Trophoblast cell (in vitro differentiated cells and primary cell): ENCODE measurements around the gene HIGD2B.
"Not testable (repeated sequence)": the region's sequence is repeated elsewhere in the genome, so short reads cannot be mapped to it uniquely, and the experiment has no call there.

Experiments
- DNase-seq, 2 donors: peaks; one replicate each; pipeline ENCODE4 v3.0.0-alpha.2; 2016
- H2AFZ ChIP-seq: 2 replicates; pipeline ENCODE4 v1.6.1; 2013; ENCODE audit warnings: low read length, moderate library complexity, mild to moderate bottlenecking; ENCODE audit not compliant: insufficient read depth, poor library complexity
- H2AK5ac ChIP-seq: 2 replicates; pipeline ENCODE4 v1.6.1; 2013; ENCODE audit warnings: mild to moderate bottlenecking, low read length
- H2BK120ac ChIP-seq: 2 replicates; pipeline ENCODE4 v1.6.1; 2013; ENCODE audit warnings: low read length, mild to moderate bottlenecking, moderate library complexity; ENCODE audit not compliant: insufficient read depth, poor library complexity
- H2BK12ac ChIP-seq: 2 replicates; pipeline ENCODE4 v1.6.1; 2013; ENCODE audit warnings: mild to moderate bottlenecking, low read length, moderate library complexity
- H2BK5ac ChIP-seq: 2 replicates; pipeline ENCODE4 v1.6.1; 2013; ENCODE audit warnings: low read length, low read depth, moderate library complexity, mild to moderate bottlenecking; ENCODE audit not compliant: poor library complexity
- H3K14ac ChIP-seq: 2 replicates; pipeline ENCODE4 v1.6.1; 2013; ENCODE audit warnings: mild to moderate bottlenecking, low read length
- H3K18ac ChIP-seq: 2 replicates; pipeline ENCODE4 v1.6.1; 2013; ENCODE audit warnings: mild to moderate bottlenecking, low read length
- H3K23ac ChIP-seq: 2 replicates; pipeline ENCODE4 v1.6.1; 2013; ENCODE audit warnings: low read length
- H3K27ac ChIP-seq: 2 replicates; pipeline ENCODE4 v1.5.1; 2013; ENCODE audit warnings: low read depth, mild to moderate bottlenecking, inconsistent platforms, low read length, moderate library complexity
- H3K27me3 ChIP-seq: 2 replicates; pipeline ENCODE4 v1.6.1; 2013; ENCODE audit warnings: inconsistent platforms, mild to moderate bottlenecking, low read length, moderate library complexity; ENCODE audit not compliant: insufficient read depth
- H3K36me3 ChIP-seq, 2 experiments: 1 replicate in 1 of 2; 2 replicates in 1 of 2; pipeline ENCODE4 v1.6.1; 2013; ENCODE audit warnings: low read length in 2 of 2, mild to moderate bottlenecking in 2 of 2, moderate library complexity in 1 of 2; ENCODE audit not compliant: insufficient read depth in 2 of 2, control insufficient read depth in 1 of 2
- H3K4ac ChIP-seq: 2 replicates; pipeline ENCODE4 v1.6.1; 2013; ENCODE audit warnings: low read depth, mild to moderate bottlenecking, low read length, moderate library complexity
- H3K4me1 ChIP-seq, 2 experiments: 1 replicate in 1 of 2; 2 replicates in 1 of 2; pipeline ENCODE4 v1.6.1; 2013; ENCODE audit warnings: low read length in 2 of 2, mild to moderate bottlenecking in 2 of 2, moderate library complexity in 1 of 2; ENCODE audit not compliant: insufficient read depth in 2 of 2, control insufficient read depth in 1 of 2
- H3K4me2 ChIP-seq: 2 replicates; pipeline ENCODE4 v1.6.1; 2013; ENCODE audit warnings: inconsistent platforms, mild to moderate bottlenecking, low read length, moderate library complexity
- H3K4me3 ChIP-seq: 2 replicates; pipeline ENCODE4 v1.5.1; 2013; ENCODE audit warnings: mild to moderate bottlenecking, low read depth, low read length, inconsistent platforms
- H3K79me1 ChIP-seq: one replicate; pipeline ENCODE4 v1.6.1; 2013; ENCODE audit warnings: low read length
- H3K79me2 ChIP-seq: 2 replicates; pipeline ENCODE4 v1.6.1; 2013; ENCODE audit warnings: low read length, mild to moderate bottlenecking; ENCODE audit not compliant: control insufficient read depth, insufficient read depth, poor library complexity
- H3K9ac ChIP-seq: 2 replicates; pipeline ENCODE4 v1.6.1; 2013; ENCODE audit warnings: mild to moderate bottlenecking, low read length
- H3K9me3 ChIP-seq: 2 replicates; pipeline ENCODE4 v1.6.1; 2013; ENCODE audit warnings: low read depth, mild to moderate bottlenecking, control low read depth, inconsistent platforms, low read length; ENCODE audit not compliant: insufficient read depth
- H4K12ac ChIP-seq: 2 replicates; pipeline ENCODE4 v1.6.1; 2013; ENCODE audit warnings: low read depth, mild to moderate bottlenecking, low read length, moderate library complexity
- H4K8ac ChIP-seq: 2 replicates; pipeline ENCODE4 v1.6.1; 2013; ENCODE audit warnings: low read depth, mild to moderate bottlenecking, low read length, moderate library complexity
- H4K91ac ChIP-seq: one replicate; pipeline ENCODE4 v1.6.1; 2013; ENCODE audit warnings: low read depth, mild to moderate bottlenecking, low read length, moderate library complexity
- WGBS: extraction: QIAGEN DNeasy Blood & Tissue Kit; methylation state at CpG from one replicate; pipeline ENCODE4 v1.1.7; 2013; ENCODE audit warnings: missing lambda C conversion rate; ENCODE audit not compliant: insufficient read length, insufficient coverage; ENCODE audit errors: extremely low coverage; 5-methylcytosine and 5-hydroxymethylcytosine counted together

Gene HIGD2B

DNA sequence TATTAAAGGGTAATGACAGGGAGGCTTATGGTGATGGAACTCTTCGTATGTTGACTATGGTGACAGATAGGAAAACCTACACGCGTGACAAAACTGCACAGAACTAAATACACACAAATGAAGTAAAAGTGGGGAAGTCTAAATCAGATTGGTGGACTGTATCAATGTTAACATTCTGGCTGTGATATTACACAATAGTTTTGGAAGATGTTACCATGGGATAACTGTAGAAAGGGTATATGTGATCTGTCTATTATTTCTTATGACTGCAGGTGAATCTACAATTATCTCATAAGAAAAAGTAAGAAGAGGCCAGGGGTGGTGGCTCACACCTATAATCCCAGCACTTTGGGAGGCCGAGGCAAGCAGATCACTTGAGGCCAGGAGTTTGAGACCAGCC, 9.1 kb downstream of the HIGD2B start:
- Histone ChIP-seq H3K79me1 (no peaks in the 10 kb centered on the region), H3K18ac (no peak overlapping the region), H4K91ac (no peak overlapping the region), H2BK5ac (no peak overlapping the region), H3K4ac (no peak overlapping the region), H2AFZ (no peak overlapping the region), H4K12ac (no peak overlapping the region), H3K79me2 (no peaks in the 10 kb centered on the region), H3K9ac (no peak overlapping the region), H2AK5ac (no peak overlapping the region), H3K14ac (no peak overlapping the region), H3K23ac (no peak overlapping the region), H2BK120ac (no peak overlapping the region), H3K36me3 (no peaks in the 10 kb centered on the region), H3K9me3 (no peaks in the 10 kb centered on the region), H3K4me2 (no peak overlapping the region), H3K27ac (no peak overlapping the region), H2BK12ac (no peak overlapping the region), H4K8ac (no peak overlapping the region), H3K4me3 (no peak overlapping the region), H3K4me1 (no peaks in the 10 kb centered on the region), H3K27me3 (no peaks in the 10 kb centered on the region)
- DNase-seq: no peak
- WGBS: 100% methylated on average over 1 of the region's 4 CpGs

DNA sequence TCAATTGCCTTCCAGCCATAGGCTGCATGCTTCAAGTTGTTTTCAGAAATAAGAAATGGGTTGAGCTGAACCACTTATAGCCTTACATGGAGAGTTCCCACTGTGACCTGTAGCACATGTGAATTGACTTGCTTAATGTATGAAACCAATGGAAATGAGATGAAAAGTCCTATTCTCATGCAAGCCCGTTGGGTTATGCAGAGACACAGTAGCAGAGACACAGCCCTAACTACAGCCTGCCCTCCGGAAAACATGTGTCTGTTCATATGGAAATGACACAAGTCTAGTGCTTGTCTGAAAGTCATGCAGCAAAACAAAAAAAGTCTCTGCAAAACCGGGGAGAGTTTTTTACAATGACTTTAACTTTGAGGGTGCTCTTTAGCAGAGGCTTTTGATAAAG, 14.5 kb downstream of the HIGD2B start:
- H2AK5ac ChIP-seq: no peak overlapping the region
- H3K9me3 ChIP-seq: no peaks in the 10 kb centered on the region
- DNase-seq: no peak
- H3K14ac ChIP-seq: no peak overlapping the region
- H3K4me2 ChIP-seq: no peak overlapping the region
- H3K4me3 ChIP-seq: no peak overlapping the region
- H2BK5ac ChIP-seq: no peak overlapping the region
- H3K4me1 ChIP-seq: no peaks in the 10 kb centered on the region
- no peak overlapping the region for H2BK12ac ChIP-seq
- no peak overlapping the region for H2AFZ ChIP-seq
- no peak overlapping the region for H4K12ac ChIP-seq
- no CpG with 5 or more reads among the region's 3 CpGs for WGBS
- H4K91ac ChIP-seq: no peak overlapping the region
- no peaks in the 10 kb centered on the region for H3K79me2 ChIP-seq
- no peak overlapping the region for H3K23ac ChIP-seq
- no peaks in the 10 kb centered on the region for H3K79me1 ChIP-seq
- no peak overlapping the region for H3K9ac ChIP-seq
- H2BK120ac ChIP-seq: no peak overlapping the region
- H3K27me3 ChIP-seq: no peaks in the 10 kb centered on the region
- no peak overlapping the region for H3K27ac ChIP-seq
- no peaks in the 10 kb centered on the region for H3K36me3 ChIP-seq
- H3K4ac ChIP-seq: no peak overlapping the region
- no peak overlapping the region for H4K8ac ChIP-seq
- H3K18ac ChIP-seq: no peak overlapping the region

DNA sequence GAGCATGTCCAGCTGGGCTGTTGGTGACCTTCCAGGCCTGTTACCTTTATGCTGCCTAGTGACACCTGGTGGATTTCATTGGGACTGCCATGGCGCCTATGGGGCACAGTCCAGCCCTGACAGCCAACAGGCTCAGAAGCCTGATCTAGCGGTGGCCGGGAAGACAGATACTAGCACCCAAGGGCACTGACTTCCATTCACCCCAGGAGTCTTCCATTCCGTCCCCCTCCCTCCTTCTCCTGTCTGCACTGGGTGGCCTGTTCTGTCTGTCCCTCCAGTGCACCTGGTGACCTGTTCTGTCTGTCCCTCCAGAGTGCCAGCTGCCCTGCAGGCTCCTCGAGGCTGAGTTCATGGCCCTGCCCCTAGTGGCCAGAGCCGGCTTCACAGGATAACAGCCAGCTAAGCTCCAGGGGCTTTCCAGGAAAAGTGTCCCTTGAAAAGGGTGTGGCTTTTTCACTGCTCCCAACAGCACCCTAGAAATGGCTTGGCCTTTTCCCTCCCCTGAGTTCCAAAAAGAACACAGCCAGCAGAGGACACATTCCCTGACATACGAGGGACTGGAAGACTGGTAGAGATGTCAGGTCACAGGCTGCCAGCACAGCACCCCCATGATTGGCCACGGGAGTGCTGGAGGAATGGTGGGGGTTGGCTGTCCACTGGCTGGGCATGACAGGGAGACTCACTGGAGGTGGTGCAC, 15.2 kb downstream of the HIGD2B start:
- not testable (repeated sequence) for H4K8ac ChIP-seq

DNA sequence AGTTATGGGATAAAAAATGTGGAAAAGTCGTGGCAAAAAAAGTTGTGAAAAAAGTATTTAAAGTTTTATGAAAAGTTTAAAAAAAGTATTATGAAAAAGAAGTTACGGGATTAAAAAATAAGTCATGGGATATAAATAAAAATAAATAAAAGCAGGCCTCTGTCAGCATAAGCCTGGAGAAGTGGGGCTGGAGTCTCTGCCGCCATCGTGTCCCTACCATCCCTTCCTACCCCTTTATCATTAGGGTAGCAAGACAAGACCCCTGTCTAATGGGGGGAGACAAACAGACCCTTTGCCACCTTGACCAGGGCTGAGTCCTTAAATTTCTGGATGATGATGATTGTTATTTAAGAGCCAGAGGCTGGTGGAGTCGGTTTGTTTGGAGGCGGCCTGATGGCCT, 16.2 kb downstream of the HIGD2B start:
- not testable (repeated sequence) for H4K8ac ChIP-seq, H4K91ac ChIP-seq, H3K36me3 ChIP-seq, H4K12ac ChIP-seq, H2BK120ac ChIP-seq, H3K4me2 ChIP-seq, H2AK5ac ChIP-seq, H3K27me3 ChIP-seq, H3K4me3 ChIP-seq, H3K79me2 ChIP-seq, H3K79me1 ChIP-seq, H2AFZ ChIP-seq, H2BK12ac ChIP-seq, H3K9me3 ChIP-seq, H3K9ac ChIP-seq, H3K23ac ChIP-seq, DNase-seq, H3K4ac ChIP-seq, H3K14ac ChIP-seq, H3K18ac ChIP-seq, H2BK5ac ChIP-seq, H3K27ac ChIP-seq, H3K4me1 ChIP-seq
- whole genome bisulfite sequencing: no CpG with 5 or more reads among the region's 6 CpGs

More for the DNA sequence above, 15.2 kb downstream of the HIGD2B start:
- not testable (repeated sequence) for H3K79me2 ChIP-seq, H3K27me3 ChIP-seq, H3K79me1 ChIP-seq, H2BK12ac ChIP-seq, H3K36me3 ChIP-seq, H2BK5ac ChIP-seq, H3K4ac ChIP-seq, H3K23ac ChIP-seq, H3K4me3 ChIP-seq, H3K18ac ChIP-seq, H4K12ac ChIP-seq, H3K9me3 ChIP-seq, H3K9ac ChIP-seq, H3K4me1 ChIP-seq, H3K27ac ChIP-seq, H2BK120ac ChIP-seq, H3K14ac ChIP-seq, H2AK5ac ChIP-seq, H4K91ac ChIP-seq
- peak; percentile 86 to 90 for DNase-seq
- WGBS: no CpG with 5 or more reads among the region's 8 CpGs
- Histone ChIP-seq H2AFZ (peak overlapping the region; percentile 50), H3K4me2 (peak overlapping the region; percentile 59)
